Measurements from ENCODE around the gene VAPB. TPM values are rescaled to one million over a fixed set of nuclear protein-coding genes. Genes with fewer than 3 reads are reported as not detected.

The VAPB gene
- total RNA-seq, 2 donors from 2014 or later, result 57.4 to 63.5 TPM

- Histone ChIP-seq H3K27me3 (no peaks in the 10 kb centered on the region), H3K9me3 (no peaks in the 10 kb centered on the region), H3K4me3 (no peak overlapping the region), H3K36me3 (no peaks in the 10 kb centered on the region), H3K9ac (ENCODE audit: low read depth in 2 of 2, low read length in 2 of 2) (no peak overlapping the region), H3K27ac (no peak overlapping the region), H3K4me1 (no peaks in the 10 kb centered on the region)
- no peak for DNase-seq
- TF ChIP-seq, protein P1, sequence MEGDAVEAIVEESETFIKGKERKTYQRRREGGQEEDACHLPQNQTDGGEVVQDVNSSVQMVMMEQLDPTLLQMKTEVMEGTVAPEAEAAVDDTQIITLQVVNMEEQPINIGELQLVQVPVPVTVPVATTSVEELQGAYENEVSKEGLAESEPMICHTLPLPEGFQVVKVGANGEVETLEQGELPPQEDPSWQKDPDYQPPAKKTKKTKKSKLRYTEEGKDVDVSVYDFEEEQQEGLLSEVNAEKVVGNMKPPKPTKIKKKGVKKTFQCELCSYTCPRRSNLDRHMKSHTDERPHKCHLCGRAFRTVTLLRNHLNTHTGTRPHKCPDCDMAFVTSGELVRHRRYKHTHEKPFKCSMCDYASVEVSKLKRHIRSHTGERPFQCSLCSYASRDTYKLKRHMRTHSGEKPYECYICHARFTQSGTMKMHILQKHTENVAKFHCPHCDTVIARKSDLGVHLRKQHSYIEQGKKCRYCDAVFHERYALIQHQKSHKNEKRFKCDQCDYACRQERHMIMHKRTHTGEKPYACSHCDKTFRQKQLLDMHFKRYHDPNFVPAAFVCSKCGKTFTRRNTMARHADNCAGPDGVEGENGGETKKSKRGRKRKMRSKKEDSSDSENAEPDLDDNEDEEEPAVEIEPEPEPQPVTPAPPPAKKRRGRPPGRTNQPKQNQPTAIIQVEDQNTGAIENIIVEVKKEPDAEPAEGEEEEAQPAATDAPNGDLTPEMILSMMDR (IDR thresholded peaks at IDR 0.05), result no peak
- intact Hi-C loops (cut with DNase I), result no loop called here
Observed at GRCh38 chr20:58470336-58471192, 81.5 kb downstream of the VAPB start.

- intact Hi-C loops (cut with DNase I), result no loop called here
Observed at GRCh38 chr20:58471193-58472164, 82.5 kb downstream of the VAPB start.

DNA sequence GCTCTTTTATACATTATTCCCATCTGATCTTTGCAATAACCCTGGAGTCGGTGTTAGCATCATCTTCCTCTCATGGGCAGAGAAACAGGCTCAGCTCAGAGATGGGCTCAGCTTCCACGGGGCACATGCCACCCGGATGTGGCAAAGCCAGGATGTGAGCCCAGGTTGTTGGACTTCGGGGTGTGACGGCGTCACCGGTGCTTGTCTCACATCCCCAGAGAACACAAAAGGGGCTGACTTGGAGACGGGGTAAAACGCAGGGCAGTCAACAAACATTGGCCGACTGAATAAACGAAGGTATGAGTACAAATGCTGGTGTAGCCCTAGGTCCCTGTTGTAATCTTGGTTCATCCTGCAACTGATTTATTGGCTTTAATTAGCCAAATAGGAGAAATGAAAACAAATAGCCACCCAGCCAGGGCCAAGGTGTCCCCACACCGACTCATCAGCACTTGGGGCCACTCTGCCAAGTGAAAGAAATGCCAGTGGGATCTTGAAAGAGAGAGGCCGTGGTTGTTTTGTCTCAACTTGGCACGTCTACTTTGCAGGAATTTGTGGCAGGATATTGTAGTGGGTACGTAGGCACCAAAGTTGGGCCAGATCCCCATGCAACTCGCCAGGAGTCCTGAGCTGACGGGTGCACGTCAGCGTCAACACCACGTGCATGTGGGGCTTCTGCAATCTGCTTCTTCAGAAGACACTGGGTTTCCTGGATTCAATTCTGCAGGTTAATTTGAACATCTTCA, 83.4 kb downstream of the VAPB start:
- Histone ChIP-seq H3K4me3 (no peak overlapping the region), H3K9me3 (no peaks in the 10 kb centered on the region), H3K36me3 (no peaks in the 10 kb centered on the region), H3K9ac (ENCODE audit: low read depth in 2 of 2, low read length in 2 of 2) (no peak overlapping the region), H3K27me3 (no peaks in the 10 kb centered on the region), H3K27ac (no peak overlapping the region), H3K4me1 (no peaks in the 10 kb centered on the region)
- TF ChIP-seq, protein P1 (IDR thresholded peaks at IDR 0.05), result no peak
- intact Hi-C loops (cut with DNase I), result no loop called here
- no peak for DNase-seq

More at GRCh38 chr20:58471193-58472164, 82.5 kb downstream of the VAPB start:
- no peak overlapping the region for H3K9ac ChIP-seq (ENCODE audit: low read depth in 2 of 2, low read length in 2 of 2)
- H3K27me3 ChIP-seq, result no peaks in the 10 kb centered on the region
- H3K27ac ChIP-seq, result no peak overlapping the region
- H3K9me3 ChIP-seq, result no peaks in the 10 kb centered on the region
- no peaks in the 10 kb centered on the region for H3K36me3 ChIP-seq
- peak; percentile 61 for DNase-seq
- no peaks in the 10 kb centered on the region for H3K4me1 ChIP-seq
- H3K4me3 ChIP-seq, result no peak overlapping the region
- TF ChIP-seq, protein P1 (IDR thresholded peaks at IDR 0.05), result no peak

- intact Hi-C loops (cut with DNase I), result no loop called here
- Histone ChIP-seq H3K4me3 (no peak overlapping the region), H3K9ac (ENCODE audit: low read depth in 2 of 2, low read length in 2 of 2) (no peak overlapping the region), H3K9me3 (no peaks in the 10 kb centered on the region), H3K4me1 (no peaks in the 10 kb centered on the region), H3K36me3 (no peaks in the 10 kb centered on the region), H3K27ac (no peak overlapping the region), H3K27me3 (no peaks in the 10 kb centered on the region)
- DNase-seq, result no peak
- TF ChIP-seq, protein P1 (IDR thresholded peaks at IDR 0.05), result no peak
Observed at GRCh38 chr20:58473453-58474425, 84.7 kb downstream of the VAPB start.
